NCI-H128 (cell line): Measurements from ENCODE around the gene CDY1B.
"Not testable (repeated sequence)": the region's sequence is repeated elsewhere in the genome, so short reads cannot be mapped to it uniquely, and the experiment has no call there.

ENCODE experiments used
- DNase-seq: peaks from one replicate; lab custom pipeline; 2025; ENCODE audit not compliant: unreplicated experiment; lab: John Stamatoyannopoulos, UW

CDY1B gene

GRCh38 chrY:24047919-24048318, at the start of gene CDY1B:
TSS of gene CDY1B (minus strand) at chrY:24048019. CDS start at chrY:24047688, 331 bp downstream.
- DNase-seq: not testable (repeated sequence)

GRCh38 chrY:24049525-24049924, 1.7 kb upstream of the CDY1B start:
- DNase-seq: not testable (repeated sequence)

DNA sequence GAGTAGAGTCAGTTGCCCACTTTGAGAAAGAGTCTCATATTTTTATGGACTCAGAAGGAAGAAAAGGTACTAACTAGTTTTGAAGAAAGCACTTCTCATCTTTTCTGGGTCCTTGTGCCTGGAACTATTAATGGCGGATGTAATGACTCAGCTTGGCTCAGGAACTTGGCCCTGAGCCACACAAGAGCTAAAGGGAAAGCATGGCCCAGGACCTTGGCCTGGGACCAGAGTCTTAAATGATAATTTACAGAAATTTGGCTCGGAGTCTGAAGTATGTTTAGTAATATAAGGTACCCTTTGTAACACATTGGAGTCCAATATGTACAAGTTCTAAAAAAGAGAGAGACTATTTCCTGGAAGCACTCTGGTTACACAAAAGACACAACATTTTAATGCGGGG, 4.6 kb downstream of the CDY1B start:
- DNase-seq: not testable (repeated sequence)

GRCh38 chrY:24039008-24039718, 8.7 kb downstream of the CDY1B start:
- DNase-seq: not testable (repeated sequence)

GRCh38 chrY:24026212-24027103, 21.4 kb downstream of the CDY1B start:
- not testable (repeated sequence) for DNase-seq
